ENCODE results near the gene MICAL2.

- TF ChIP-seq CTCF (IDR thresholded peaks at IDR 0.05) (no peak), POLR2AphosphoS5 (IDR thresholded peaks at IDR 0.05) (no peak), POLR2A (IDR thresholded peaks at IDR 0.05) (no peak)
Observed at GRCh38 chr11:12217879-12218278, 107.5 kb downstream of the MICAL2 start.
